Epithelial cell of esophagus (primary cell): ENCODE measurements around the gene MEGF11.

Experiments used
- DNase-seq: peaks from one replicate; pipeline ENCODE4 v3.0.0; 2010; ENCODE audit warnings: low read depth
- H3K4me3 ChIP-seq: 2 replicates; pipeline ENCODE4 v1.5.1; 2011; ENCODE audit warnings: mild to moderate bottlenecking, low read length, control low read depth
- CTCF ChIP-seq: IDR thresholded peaks from 2 replicates; pipeline ENCODE4 v1.5.1; 2011; ENCODE audit warnings: low read depth, mild to moderate bottlenecking, low read length, control low read depth, inconsistent platforms; ENCODE audit not compliant: insufficient read depth; ENCODE audit errors: missing control alignments

Gene MEGF11

GRCh38 chr15:65851981-65852380 lies 401.6 kb downstream of the MEGF11 start:
- H3K4me3 ChIP-seq = no peak overlapping the region
- no peak for TF ChIP-seq CTCF
- DNase-seq = no peak

GRCh38 chr15:65847989-65848388 lies 405.6 kb downstream of the MEGF11 start:
- no peak for DNase-seq
- TF ChIP-seq CTCF = no peak
- no peak overlapping the region for H3K4me3 ChIP-seq

GRCh38 chr15:65845826-65846519 lies 407.6 kb downstream of the MEGF11 start:
- DNase-seq = no peak
- TF ChIP-seq CTCF = no peak
- H3K4me3 ChIP-seq = no peak overlapping the region
